Skeletal muscle tissue (tissue), 4 donors: ENCODE data around the gene ISY1. TPM values are rescaled to one million over a fixed set of nuclear protein-coding genes. Genes with fewer than 3 reads are reported as not detected.
A peak's percentile ranks its signal among the peaks of the same experiment; 100 is the strongest.
"Not testable (repeated sequence)": the region's sequence is repeated elsewhere in the genome, so short reads cannot be mapped to it uniquely, and the experiment has no call there.

ENCODE experiments used
- H3K27ac ChIP-seq: one replicate; pipeline ENCODE4 v1.7.0; 2013; ENCODE audit warnings: mild to moderate bottlenecking, low read depth, low read length, inconsistent platforms
- H3K27me3 ChIP-seq, 3 donors: one replicate each; pipeline ENCODE4 v1.7.0; 2013; ENCODE audit warnings: low read length in 3 of 3; ENCODE audit not compliant: control insufficient read depth in 3 of 3, insufficient read depth in 3 of 3
- H3K36me3 ChIP-seq, 3 donors: one replicate each; pipeline ENCODE4 v1.7.0; 2013; ENCODE audit warnings: low read length in 3 of 3; ENCODE audit not compliant: control insufficient read depth in 3 of 3, insufficient read depth in 3 of 3
- H3K4me1 ChIP-seq, 3 donors: one replicate each; pipeline ENCODE4 v1.7.0; 2013; ENCODE audit warnings: low read length in 3 of 3, mild to moderate bottlenecking in 3 of 3; ENCODE audit not compliant: control insufficient read depth in 3 of 3, insufficient read depth in 3 of 3
- H3K4me3 ChIP-seq, 3 donors: one replicate each; pipeline ENCODE4 v1.7.0; 2013; ENCODE audit warnings: low read length in 3 of 3
- H3K9ac ChIP-seq, 3 donors: one replicate each; pipeline ENCODE4 v1.7.0; 2013; ENCODE audit warnings: low read length in 3 of 3, mild to moderate bottlenecking in 3 of 3, moderate library complexity in 2 of 3, low read depth in 1 of 3
- H3K9me3 ChIP-seq, 3 donors: one replicate each; pipeline ENCODE4 v1.7.0; 2013; ENCODE audit warnings: low read length in 3 of 3; ENCODE audit not compliant: control insufficient read depth in 3 of 3
- total RNA-seq: library from RNA; depleted of rRNA; stranded (reverse); fragments of >200 nt; gene quantifications from one replicate; pipeline ENCODE4 v1.2.3, GENCODE V29; 2014
- donor health status: Osteomylitis.

The ISY1 gene
- total RNA-seq, 1 donor from 2014 or later: 27.1 TPM

GRCh38 chr3:129101370-129102138 lies 59.3 kb downstream of the ISY1 start:
- Histone ChIP-seq H3K9ac (no peak overlapping the region), H3K27me3 (no peaks in the 10 kb centered on the region), H3K9me3 (no peaks in the 10 kb centered on the region), H3K27ac (no peak overlapping the region), H3K4me1 (peaks cover 0 to 3% (median 0%) of the 10 kb centered on the region in 3 donors), H3K36me3 (peaks cover 2 to 7% (median 3%) of the 10 kb centered on the region in 3 donors), H3K4me3 (no peak overlapping the region)

GRCh38 chr3:129100274-129100673 lies 60.6 kb downstream of the ISY1 start:
- no peaks in the 10 kb centered on the region for H3K9me3 ChIP-seq
- H3K27ac ChIP-seq: no peak overlapping the region
- no peak overlapping the region for H3K9ac ChIP-seq
- H3K4me1 ChIP-seq: no peaks in the 10 kb centered on the region
- H3K4me3 ChIP-seq: no peak overlapping the region
- no peaks in the 10 kb centered on the region for H3K27me3 ChIP-seq
- peaks cover 2 to 7% (median 5%) of the 10 kb centered on the region in 3 donors for H3K36me3 ChIP-seq

GRCh38 chr3:129095285-129095684 lies 65.6 kb downstream of the ISY1 start:
- Histone ChIP-seq H3K36me3 (peaks cover 4 to 21% (median 19%) of the 10 kb centered on the region in 3 donors), H3K4me3 (no peak overlapping the region)

GRCh38 chr3:129088312-129088711 lies 72.6 kb downstream of the ISY1 start:
- not testable (repeated sequence) for H3K4me1 ChIP-seq, H3K9ac ChIP-seq, H3K4me3 ChIP-seq, H3K9me3 ChIP-seq, H3K27ac ChIP-seq, H3K27me3 ChIP-seq, H3K36me3 ChIP-seq

More at GRCh38 chr3:129095285-129095684, 65.6 kb downstream of the ISY1 start:
- Histone ChIP-seq H3K27me3 (no peaks in the 10 kb centered on the region), H3K9me3 (no peaks in the 10 kb centered on the region), H3K27ac (no peak overlapping the region), H3K4me1 (no peaks in the 10 kb centered on the region), H3K9ac (no peak overlapping the region)

- not testable (repeated sequence) for H3K9me3 ChIP-seq, H3K27ac ChIP-seq, H3K27me3 ChIP-seq, H3K4me3 ChIP-seq, H3K9ac ChIP-seq, H3K36me3 ChIP-seq, H3K4me1 ChIP-seq
Observed at GRCh38 chr3:129087904-129088303, 73.0 kb downstream of the ISY1 start.

- Histone ChIP-seq H3K27me3 (no peaks in the 10 kb centered on the region), H3K36me3 (peaks cover 0 to 3% (median 0%) of the 10 kb centered on the region in 3 donors), H3K4me3 (no peak overlapping the region), H3K9ac (no peak overlapping the region), H3K9me3 (no peaks in the 10 kb centered on the region), H3K4me1 (peaks cover 3 to 9% (median 4%) of the 10 kb centered on the region in 3 donors), H3K27ac (peak overlapping the region; percentile 36)
Observed at GRCh38 chr3:129087138-129087702, 73.6 kb downstream of the ISY1 start.

- Histone ChIP-seq H3K27me3 (no peaks in the 10 kb centered on the region), H3K36me3 (no peaks in the 10 kb centered on the region), H3K4me3 (no peak overlapping the region), H3K4me1 (peaks cover 3 to 9% (median 4%) of the 10 kb centered on the region in 3 donors), H3K9me3 (no peaks in the 10 kb centered on the region), H3K27ac (no peak overlapping the region), H3K9ac (no peak overlapping the region)
Observed at GRCh38 chr3:129085818-129086217, 75.0 kb downstream of the ISY1 start.

- H3K4me3 ChIP-seq: no peak overlapping the region
- no peaks in the 10 kb centered on the region for H3K9me3 ChIP-seq
- H3K9ac ChIP-seq: no peak overlapping the region
- no peak overlapping the region for H3K27ac ChIP-seq
- no peaks in the 10 kb centered on the region for H3K27me3 ChIP-seq
- peaks cover 3 to 9% (median 4%) of the 10 kb centered on the region in 3 donors for H3K4me1 ChIP-seq
- no peaks in the 10 kb centered on the region for H3K36me3 ChIP-seq
Observed at GRCh38 chr3:129085165-129085715, 75.6 kb downstream of the ISY1 start.

- Histone ChIP-seq H3K36me3 (no peaks in the 10 kb centered on the region), H3K9ac (no peak overlapping the region), H3K4me3 (no peak overlapping the region), H3K27ac (no peak overlapping the region), H3K4me1 (peaks cover 3 to 9% (median 4%) of the 10 kb centered on the region in 3 donors), H3K27me3 (no peaks in the 10 kb centered on the region), H3K9me3 (no peaks in the 10 kb centered on the region)
Observed at GRCh38 chr3:129084501-129084900, 76.4 kb downstream of the ISY1 start.

- Histone ChIP-seq H3K4me3 (no peak overlapping the region), H3K27ac (no peak overlapping the region), H3K27me3 (no peaks in the 10 kb centered on the region), H3K36me3 (no peaks in the 10 kb centered on the region), H3K4me1 (peaks cover 0 to 5% (median under 1%) of the 10 kb centered on the region in 3 donors), H3K9ac (no peak overlapping the region), H3K9me3 (no peaks in the 10 kb centered on the region)
Observed at GRCh38 chr3:129082026-129082425, 78.8 kb downstream of the ISY1 start.
